ENCODE data around the gene HSD3B7. TPM values are rescaled to one million over a fixed set of nuclear protein-coding genes. Genes with fewer than 3 reads are reported as not detected.
"Not testable (repeated sequence)": the region's sequence is repeated elsewhere in the genome, so short reads cannot be mapped to it uniquely, and the experiment has no call there.

HSD3B7 gene
- total RNA-seq, 1 donor from 2014 or later = 3.5 TPM

GRCh38 chr16:31009894-31010584 is 25.0 kb downstream of the HSD3B7 start:
- H3K4me3 Mint-ChIP-seq = peak overlapping the region; percentile 60
- no peaks in the 10 kb centered on the region for H3K36me3 Mint-ChIP-seq
- H3K4me1 Mint-ChIP-seq = peaks cover 6% of the 10 kb centered on the region
- no peak for TF ChIP-seq CTCF (IDR thresholded peaks at IDR 0.05; ENCODE audit: unreplicated experiment)
- DNase-seq (ENCODE audit: low spot score in 2 of 2, unreplicated experiment in 2 of 2) = no peak
- peaks cover 80% of the 10 kb centered on the region for H3K27me3 Mint-ChIP-seq (ENCODE audit: low read depth)
- H3K27ac Mint-ChIP-seq = no peak overlapping the region
- H3K9me3 Mint-ChIP-seq = no peaks in the 10 kb centered on the region

GRCh38 chr16:31010585-31011325 is 25.7 kb downstream of the HSD3B7 start, which contains the start of gene STX1B:
STX1B (minus strand) TSS chr16:31010638; CDS start chr16:31010396, 242 bp downstream.
- Mint-ChIP-seq H3K36me3 (no peaks in the 10 kb centered on the region), H3K9me3 (no peaks in the 10 kb centered on the region), H3K27me3 (ENCODE audit: low read depth) (peaks cover 83% of the 10 kb centered on the region), H3K4me1 (peaks cover 6% of the 10 kb centered on the region), H3K27ac (no peak within 1 kb of the TSS), H3K4me3 (peak within 1 kb of the TSS; percentile 66)
- peak in 1 of 2 experiments; percentile 42 for DNase-seq (ENCODE audit: low spot score in 2 of 2, unreplicated experiment in 2 of 2)
- TF ChIP-seq CTCF (IDR thresholded peaks at IDR 0.05; ENCODE audit: unreplicated experiment) = no peak

GRCh38 chr16:31011815-31012214 is 26.8 kb downstream of the HSD3B7 start:
- not testable (repeated sequence) for H3K9me3 Mint-ChIP-seq; H3K27ac Mint-ChIP-seq; DNase-seq (ENCODE audit: low spot score in 2 of 2, unreplicated experiment in 2 of 2); H3K4me1 Mint-ChIP-seq; H3K36me3 Mint-ChIP-seq
- Mint-ChIP-seq H3K4me3 (peak overlapping the region; percentile 66), H3K27me3 (ENCODE audit: low read depth) (peaks cover 77% of the 10 kb centered on the region)

GRCh38 chr16:31013292-31013691 is 28.3 kb downstream of the HSD3B7 start:
- H3K36me3 Mint-ChIP-seq; H3K4me1 Mint-ChIP-seq; H3K4me3 Mint-ChIP-seq; H3K9me3 Mint-ChIP-seq; H3K27ac Mint-ChIP-seq; DNase-seq (ENCODE audit: low spot score in 2 of 2, unreplicated experiment in 2 of 2): not testable (repeated sequence)
- H3K27me3 Mint-ChIP-seq (ENCODE audit: low read depth) = peaks cover 67% of the 10 kb centered on the region

GRCh38 chr16:31016018-31016417 is 31.0 kb downstream of the HSD3B7 start:
- no peak for TF ChIP-seq CTCF (IDR thresholded peaks at IDR 0.05; ENCODE audit: unreplicated experiment)
- no peaks in the 10 kb centered on the region for H3K36me3 Mint-ChIP-seq

GRCh38 chr16:31017756-31018155 is 32.7 kb downstream of the HSD3B7 start:
- H3K27me3 Mint-ChIP-seq (ENCODE audit: low read depth) = peaks cover 27% of the 10 kb centered on the region
- not testable (repeated sequence) for H3K27ac Mint-ChIP-seq; H3K36me3 Mint-ChIP-seq; H3K4me3 Mint-ChIP-seq; DNase-seq (ENCODE audit: low spot score in 2 of 2, unreplicated experiment in 2 of 2); H3K9me3 Mint-ChIP-seq; H3K4me1 Mint-ChIP-seq

More at GRCh38 chr16:31016018-31016417, 31.0 kb downstream of the HSD3B7 start:
- no peak for DNase-seq (ENCODE audit: low spot score in 2 of 2, unreplicated experiment in 2 of 2)
- Mint-ChIP-seq H3K4me3 (no peak overlapping the region), H3K27ac (no peak overlapping the region), H3K27me3 (ENCODE audit: low read depth) (peaks cover 44% of the 10 kb centered on the region), H3K9me3 (no peaks in the 10 kb centered on the region), H3K4me1 (peaks cover 2% of the 10 kb centered on the region)

- TF ChIP-seq CTCF (IDR thresholded peaks at IDR 0.05; ENCODE audit: unreplicated experiment) = no peak
- Mint-ChIP-seq H3K36me3 (no peaks in the 10 kb centered on the region), H3K9me3 (no peaks in the 10 kb centered on the region), H3K27me3 (ENCODE audit: low read depth) (peaks cover 2% of the 10 kb centered on the region), H3K4me3 (no peak overlapping the region), H3K27ac (no peak overlapping the region), H3K4me1 (no peaks in the 10 kb centered on the region)
- DNase-seq (ENCODE audit: low spot score in 2 of 2, unreplicated experiment in 2 of 2) = no peak
Observed at GRCh38 chr16:31020536-31020935, 35.5 kb downstream of the HSD3B7 start.

Data from mesothelial cell of epicardium (in vitro differentiated cells).